GM06990 (cell line): ENCODE results near the gene ATP10A.

Source experiments
- DNase-seq: peaks from one replicate; pipeline ENCODE4 v3.0.0-alpha.2; 2011; ENCODE audit not compliant: insufficient read length; ENCODE audit errors: extremely low read depth
- H3K27me3 ChIP-seq: replicated peaks from 2 replicates; pipeline ENCODE4 v1.6.0; 2011; ENCODE audit warnings: low read length; ENCODE audit not compliant: control insufficient read depth, insufficient read depth
- H3K36me3 ChIP-seq: 2 replicates; pipeline ENCODE4 v1.5.1; 2011; ENCODE audit warnings: low read length; ENCODE audit not compliant: control insufficient read depth, insufficient read depth
- H3K4me3 ChIP-seq: replicated peaks from 2 replicates; pipeline ENCODE4 v1.5.1; 2011; ENCODE audit warnings: low read depth, mild to moderate bottlenecking, control low read depth, low read length
- TF ChIP-seq, protein P1 (sequence below): IDR thresholded peaks from 2 replicates; pipeline ENCODE4 v1.5.1; 2011; ENCODE audit warnings: low read length, control low read depth, mild to moderate bottlenecking, inconsistent platforms; ENCODE audit not compliant: insufficient read depth, poor library complexity, severe bottlenecking

Gene ATP10A

DNA sequence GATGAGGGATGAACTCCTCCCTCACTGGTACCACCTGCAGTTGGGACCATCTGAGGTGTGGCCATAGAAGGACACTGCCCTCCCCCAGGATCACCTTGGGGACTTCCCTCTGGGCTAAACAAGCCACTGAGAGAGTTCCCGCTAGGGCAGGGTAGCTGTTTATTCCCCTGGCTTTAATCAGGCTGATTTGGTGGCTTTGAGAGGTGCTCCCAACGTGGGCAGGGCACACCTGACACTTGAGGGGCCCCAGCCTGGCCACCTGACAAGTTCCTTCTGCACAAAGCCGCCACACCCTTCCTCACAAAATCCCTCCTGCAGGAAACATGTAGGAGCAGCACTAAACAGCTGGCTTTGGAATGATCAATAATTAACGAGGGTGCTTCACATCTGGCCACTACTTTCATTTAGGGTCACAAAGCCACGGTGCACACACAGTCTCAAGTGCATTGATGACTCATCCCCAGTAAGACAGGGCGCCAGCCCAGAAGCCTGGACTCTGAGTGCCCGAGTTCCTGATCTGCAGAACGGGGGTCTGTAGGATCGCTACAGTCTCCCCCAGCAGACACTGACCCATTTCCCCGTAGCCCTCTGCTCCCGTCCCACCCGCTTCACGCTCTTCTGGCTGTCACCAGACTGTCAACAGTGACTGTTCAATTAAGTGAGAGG lies 75.1 kb downstream of the ATP10A start:
- Histone ChIP-seq H3K36me3 (no peaks in the 10 kb centered on the region), H3K27me3 (no peaks in the 10 kb centered on the region), H3K4me3 (no peak overlapping the region)
- no peak for DNase-seq
- TF ChIP-seq, protein P1, sequence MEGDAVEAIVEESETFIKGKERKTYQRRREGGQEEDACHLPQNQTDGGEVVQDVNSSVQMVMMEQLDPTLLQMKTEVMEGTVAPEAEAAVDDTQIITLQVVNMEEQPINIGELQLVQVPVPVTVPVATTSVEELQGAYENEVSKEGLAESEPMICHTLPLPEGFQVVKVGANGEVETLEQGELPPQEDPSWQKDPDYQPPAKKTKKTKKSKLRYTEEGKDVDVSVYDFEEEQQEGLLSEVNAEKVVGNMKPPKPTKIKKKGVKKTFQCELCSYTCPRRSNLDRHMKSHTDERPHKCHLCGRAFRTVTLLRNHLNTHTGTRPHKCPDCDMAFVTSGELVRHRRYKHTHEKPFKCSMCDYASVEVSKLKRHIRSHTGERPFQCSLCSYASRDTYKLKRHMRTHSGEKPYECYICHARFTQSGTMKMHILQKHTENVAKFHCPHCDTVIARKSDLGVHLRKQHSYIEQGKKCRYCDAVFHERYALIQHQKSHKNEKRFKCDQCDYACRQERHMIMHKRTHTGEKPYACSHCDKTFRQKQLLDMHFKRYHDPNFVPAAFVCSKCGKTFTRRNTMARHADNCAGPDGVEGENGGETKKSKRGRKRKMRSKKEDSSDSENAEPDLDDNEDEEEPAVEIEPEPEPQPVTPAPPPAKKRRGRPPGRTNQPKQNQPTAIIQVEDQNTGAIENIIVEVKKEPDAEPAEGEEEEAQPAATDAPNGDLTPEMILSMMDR: no peak

- Histone ChIP-seq H3K4me3 (no peak overlapping the region), H3K36me3 (no peaks in the 10 kb centered on the region), H3K27me3 (no peaks in the 10 kb centered on the region)
- TF ChIP-seq, protein P1: no peak
- DNase-seq: no peak
Measured at GRCh38 chr15:25787381-25787780, 75.7 kb downstream of the ATP10A start.

DNA sequence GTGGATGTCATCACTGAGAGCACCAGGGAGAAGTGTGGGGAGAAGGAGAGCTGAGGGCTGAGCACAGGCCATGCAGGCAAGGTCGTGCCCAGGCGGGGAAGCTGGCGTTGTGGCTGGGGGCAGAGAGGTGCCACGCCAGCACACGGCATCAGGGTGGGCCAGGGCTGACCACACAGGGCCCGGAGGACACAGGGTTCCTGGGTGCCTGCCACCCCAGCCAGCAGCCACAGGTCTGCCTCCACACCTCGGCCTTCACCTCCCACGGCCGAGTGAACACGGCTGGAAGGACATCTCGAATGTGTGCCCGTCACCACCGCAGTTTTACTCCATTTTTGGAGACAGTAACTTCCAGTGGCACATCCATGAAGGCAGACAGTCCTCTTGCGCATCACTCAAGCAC lies 77.1 kb downstream of the ATP10A start:
- H3K36me3 ChIP-seq: no peaks in the 10 kb centered on the region
- DNase-seq: no peak
- TF ChIP-seq, protein P1: no peak
- no peak overlapping the region for H3K4me3 ChIP-seq
- no peaks in the 10 kb centered on the region for H3K27me3 ChIP-seq

GRCh38 chr15:25785641-25786025 lies 77.5 kb downstream of the ATP10A start:
- Histone ChIP-seq H3K27me3 (no peaks in the 10 kb centered on the region), H3K4me3 (no peak overlapping the region), H3K36me3 (no peaks in the 10 kb centered on the region)
- TF ChIP-seq, protein P1: no peak
- no peak for DNase-seq

- no peaks in the 10 kb centered on the region for H3K27me3 ChIP-seq
- H3K4me3 ChIP-seq: no peak overlapping the region
- TF ChIP-seq, protein P1: no peak
- H3K36me3 ChIP-seq: no peaks in the 10 kb centered on the region
- DNase-seq: no peak
Measured at GRCh38 chr15:25784876-25785640, 78.1 kb downstream of the ATP10A start.
